ENCODE results near the gene OGDHL. TPM values are rescaled to one million over a fixed set of nuclear protein-coding genes. Genes with fewer than 3 reads are reported as not detected.
A peak's percentile ranks its signal among the peaks of the same experiment; 100 is the strongest.

OGDHL gene
- total and polyA plus RNA-seq, 2 of the 13 experiments (the other 11 are each of a cell fraction or from before 2014, with no cell fraction given), result 3.0 to 9.8 TPM

DNA sequence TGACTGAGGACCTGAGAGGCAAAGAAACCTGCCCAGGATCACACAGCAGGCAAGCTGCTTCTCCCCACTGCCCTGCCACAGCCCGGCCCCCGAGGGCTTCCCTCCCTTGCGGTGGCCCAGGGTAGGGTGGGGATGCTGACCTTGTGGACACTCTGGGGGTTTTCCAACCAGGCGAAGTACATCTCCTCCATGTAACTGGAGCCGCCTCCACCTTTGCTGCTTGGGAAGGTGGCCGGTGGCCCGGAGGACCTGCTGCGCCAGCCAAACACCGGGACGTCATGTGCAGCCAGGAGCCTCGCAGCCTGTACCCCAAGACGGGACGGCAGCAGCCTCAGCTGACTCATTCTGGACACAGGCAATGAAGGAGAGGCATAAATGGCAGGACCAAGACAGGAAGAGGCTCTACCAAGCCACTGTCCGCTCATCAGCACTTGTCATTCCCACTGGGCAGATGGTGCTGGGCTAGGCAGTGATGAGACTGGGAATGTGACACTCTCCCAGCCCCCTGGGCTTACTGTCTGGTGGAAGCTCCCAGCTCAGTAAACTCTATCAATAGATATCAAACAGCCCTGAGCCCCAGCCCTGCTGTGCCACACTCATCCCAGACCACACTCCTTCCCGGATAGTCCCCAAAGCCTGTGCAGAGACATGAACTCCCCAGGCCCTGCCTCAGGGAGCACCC lies 3.7 kb downstream of the OGDHL start:
- intact Hi-C loops (cut with micrococcal nuclease; ENCODE audit: unreplicated experiment), result no loop called here
- in situ Hi-C loops (cut with HindIII; ENCODE audit: extremely low pct_ligation_motif_present, low pct_unique_long_range_greater_than_20kb), result no loop called here
- Histone ChIP-seq H3K4me1 (ENCODE audit: insufficient read depth, low read length) (peaks cover 17% of the 10 kb centered on the region), H3K9ac (ENCODE audit: insufficient read depth, low read depth, low read length) (no peak overlapping the region), H3K27ac (ENCODE audit: extremely low read length, insufficient read depth, low read length) (no peak overlapping the region), H3K36me3 (replicated peaks in 1 of 2; ENCODE audit: control insufficient read depth in 1 of 2, insufficient read depth in 2 of 2, low read length in 2 of 2) (no peaks in the 10 kb centered on the region), H3K4me3 (replicated peaks in 1 of 3; ENCODE audit: insufficient read depth in 1 of 3, low read depth in 2 of 3, low read length in 3 of 3) (no peak overlapping the region), H3K79me2 (ENCODE audit: insufficient read depth, low read length) (no peaks in the 10 kb centered on the region), H2AFZ (ENCODE audit: low read length) (no peak overlapping the region), H3K27me3 (ENCODE audit: control insufficient read depth in 1 of 2, insufficient read depth in 2 of 2, low read length in 2 of 2) (no peaks in the 10 kb centered on the region; a peak in 1 of 5 replicates), H3K4me2 (ENCODE audit: low read depth, low read length) (no peak overlapping the region), H3K9me3 (ENCODE audit: low read length) (no peaks in the 10 kb centered on the region), H4K20me1 (ENCODE audit: insufficient read depth, low read length) (0 out of 2 replicates have a peak, but pooled peaks cover 6% of the 10 kb centered on the region)
- DNase-seq (ENCODE audit: low spot score) (no peak), FAIRE-seq (no peak), ATAC-seq (no peak)
- BruUV-seq (replicated peaks), result no TSS peak
- ChIA-PET POLR2A (no interaction called here), CTCF (ENCODE audit: low intra/inter-chr PET ratio, low total read pairs) (no interaction called here)
- TF ChIP-seq ZNF547 (CRISPR knock-in tag; IDR thresholded peaks at IDR 0.05) (no peak), ZNF768 (CRISPR knock-in tag; IDR thresholded peaks at IDR 0.05) (peak; percentile 67; the same call in 1 of the 2 replicates)
- 81% methylated on average over 6 of the region's 15 CpGs for WGBS (ENCODE audit: low lambda C conversion rate)

DNA sequence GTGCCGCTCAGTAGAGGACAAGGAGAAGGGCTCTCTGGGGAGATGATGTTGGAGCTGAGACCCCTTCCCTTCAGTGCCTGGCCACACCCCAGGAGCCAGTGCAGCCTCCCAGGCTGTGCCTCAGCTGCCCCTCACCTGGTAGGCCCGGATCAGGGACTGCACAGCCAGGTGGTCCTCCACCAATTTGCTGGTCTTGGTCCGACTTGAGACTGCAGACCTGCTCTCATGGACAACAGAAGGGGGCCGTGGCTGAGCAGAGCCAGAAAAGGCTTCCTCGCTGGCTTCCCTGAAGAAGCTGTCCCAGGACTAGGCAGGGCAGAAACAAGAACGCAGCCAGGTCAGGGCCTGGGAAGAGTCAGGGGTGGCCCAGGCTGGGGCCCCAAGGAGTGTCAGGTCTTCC lies 5.5 kb downstream of the OGDHL start:
- H3K27me3 ChIP-seq (ENCODE audit: control insufficient read depth in 1 of 2, insufficient read depth in 2 of 2, low read length in 2 of 2), result no peaks in the 10 kb centered on the region
- intact Hi-C loops (cut with micrococcal nuclease; ENCODE audit: unreplicated experiment) (no loop called here), in situ Hi-C loops (cut with HindIII; ENCODE audit: extremely low pct_ligation_motif_present, low pct_unique_long_range_greater_than_20kb) (no loop called here)
- no TSS peak for BruUV-seq (replicated peaks)
- ChIA-PET CTCF (ENCODE audit: low intra/inter-chr PET ratio, low total read pairs) (no interaction called here), POLR2A (no interaction called here)
- no peak for FAIRE-seq
- H3K79me2 ChIP-seq (ENCODE audit: insufficient read depth, low read length), result no peaks in the 10 kb centered on the region
- WGBS (ENCODE audit: low lambda C conversion rate), result 82% methylated on average over 5 of the region's 6 CpGs
- no peaks in the 10 kb centered on the region for H3K36me3 ChIP-seq (replicated peaks in 1 of 2; ENCODE audit: control insufficient read depth in 1 of 2, insufficient read depth in 2 of 2, low read length in 2 of 2)
- H3K4me2 ChIP-seq (ENCODE audit: low read depth, low read length), result no peak overlapping the region
- no peak overlapping the region for H3K4me3 ChIP-seq (replicated peaks in 1 of 3; ENCODE audit: insufficient read depth in 1 of 3, low read depth in 2 of 3, low read length in 3 of 3)
- ATAC-seq, result no peak
- H3K4me1 ChIP-seq (ENCODE audit: insufficient read depth, low read length), result peaks cover 11% of the 10 kb centered on the region
- no peak for DNase-seq (ENCODE audit: low spot score)
- H3K27ac ChIP-seq (ENCODE audit: extremely low read length, insufficient read depth, low read length), result no peak overlapping the region
- no peak overlapping the region for H2AFZ ChIP-seq (ENCODE audit: low read length)
- H3K9me3 ChIP-seq (ENCODE audit: low read length), result no peaks in the 10 kb centered on the region
- H3K9ac ChIP-seq (ENCODE audit: insufficient read depth, low read depth, low read length), result no peak overlapping the region
- H4K20me1 ChIP-seq (ENCODE audit: insufficient read depth, low read length), result 0 out of 2 replicates have a peak, but pooled peaks cover 6% of the 10 kb centered on the region
- no peak for TF ChIP-seq HNRNPL (IDR thresholded peaks at IDR 0.05; ENCODE audit: low read depth, low read length)
- no peak for TF ChIP-seq RELA (CRISPR knock-in tag; IDR thresholded peaks at IDR 0.05)
- TF ChIP-seq, protein P1, sequence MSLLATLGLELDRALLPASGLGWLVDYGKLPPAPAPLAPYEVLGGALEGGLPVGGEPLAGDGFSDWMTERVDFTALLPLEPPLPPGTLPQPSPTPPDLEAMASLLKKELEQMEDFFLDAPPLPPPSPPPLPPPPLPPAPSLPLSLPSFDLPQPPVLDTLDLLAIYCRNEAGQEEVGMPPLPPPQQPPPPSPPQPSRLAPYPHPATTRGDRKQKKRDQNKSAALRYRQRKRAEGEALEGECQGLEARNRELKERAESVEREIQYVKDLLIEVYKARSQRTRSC (CRISPR knock-in tag; IDR thresholded peaks at IDR 0.05; ENCODE audit: low read depth), result no peak
- no peak for TF ChIP-seq SP2 (CRISPR knock-in tag; IDR thresholded peaks at IDR 0.05)
- no peak for TF ChIP-seq GABPA (IDR thresholded peaks at IDR 0.05; ENCODE audit: low read depth, low read length)
- TF ChIP-seq GABPA (CRISPR knock-in tag; IDR thresholded peaks at IDR 0.05; ENCODE audit: low read depth), result no peak
- TF ChIP-seq, protein P2, sequence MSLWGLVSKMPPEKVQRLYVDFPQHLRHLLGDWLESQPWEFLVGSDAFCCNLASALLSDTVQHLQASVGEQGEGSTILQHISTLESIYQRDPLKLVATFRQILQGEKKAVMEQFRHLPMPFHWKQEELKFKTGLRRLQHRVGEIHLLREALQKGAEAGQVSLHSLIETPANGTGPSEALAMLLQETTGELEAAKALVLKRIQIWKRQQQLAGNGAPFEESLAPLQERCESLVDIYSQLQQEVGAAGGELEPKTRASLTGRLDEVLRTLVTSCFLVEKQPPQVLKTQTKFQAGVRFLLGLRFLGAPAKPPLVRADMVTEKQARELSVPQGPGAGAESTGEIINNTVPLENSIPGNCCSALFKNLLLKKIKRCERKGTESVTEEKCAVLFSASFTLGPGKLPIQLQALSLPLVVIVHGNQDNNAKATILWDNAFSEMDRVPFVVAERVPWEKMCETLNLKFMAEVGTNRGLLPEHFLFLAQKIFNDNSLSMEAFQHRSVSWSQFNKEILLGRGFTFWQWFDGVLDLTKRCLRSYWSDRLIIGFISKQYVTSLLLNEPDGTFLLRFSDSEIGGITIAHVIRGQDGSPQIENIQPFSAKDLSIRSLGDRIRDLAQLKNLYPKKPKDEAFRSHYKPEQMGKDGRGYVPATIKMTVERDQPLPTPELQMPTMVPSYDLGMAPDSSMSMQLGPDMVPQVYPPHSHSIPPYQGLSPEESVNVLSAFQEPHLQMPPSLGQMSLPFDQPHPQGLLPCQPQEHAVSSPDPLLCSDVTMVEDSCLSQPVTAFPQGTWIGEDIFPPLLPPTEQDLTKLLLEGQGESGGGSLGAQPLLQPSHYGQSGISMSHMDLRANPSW (CRISPR knock-in tag; IDR thresholded peaks at IDR 0.05; ENCODE audit: borderline replicate concordance), result no peak
- no peak for TF ChIP-seq ZEB1 (IDR thresholded peaks at IDR 0.05; ENCODE audit: insufficient replicate concordance, low read depth)
- TF ChIP-seq TBX3 (IDR thresholded peaks at IDR 0.05; ENCODE audit: borderline replicate concordance), result no peak
- no peak for TF ChIP-seq PHF8 (CRISPR knock-in tag; IDR thresholded peaks at IDR 0.05)
